Fibroblast of the aortic adventitia (primary cell): ENCODE results near the gene ZNF710. TPM values are rescaled to one million over a fixed set of nuclear protein-coding genes. Genes with fewer than 3 reads are reported as not detected.

Experiments
- DNase-seq: peaks from one replicate; pipeline ENCODE4 v3.0.0-alpha.2; 2010; ENCODE audit warnings: low read depth
- H3K4me3 ChIP-seq: 2 replicates; pipeline ENCODE4 v1.5.1; 2011; ENCODE audit warnings: low read depth, mild to moderate bottlenecking, control low read depth, low read length, moderate library complexity
- CTCF ChIP-seq: IDR thresholded peaks from 2 replicates; pipeline ENCODE4 v1.5.1; 2011; ENCODE audit warnings: mild to moderate bottlenecking, low read length, control low read depth, inconsistent platforms; ENCODE audit not compliant: insufficient read depth
- small RNA-seq: library from RNA; depleted of rRNA; stranded (forward); fragments of <200 nt; gene quantifications from one replicate; pipeline ENCODE3, GENCODE V24; 2012
- total RNA-seq: library from RNA; depleted of rRNA; stranded (reverse); fragments of >200 nt; gene quantifications from 2 replicates; pipeline ENCODE4 v1.2.3, GENCODE V29; 2012; ENCODE audit warnings: low replicate concordance

ZNF710 gene
- total RNA-seq, 1 donor: 8.7 TPM

GRCh38 chr15:90119367-90119766 lies 118.2 kb downstream of the ZNF710 start:
- TF ChIP-seq CTCF: no peak
- DNase-seq: no peak
- no peak overlapping the region for H3K4me3 ChIP-seq

GRCh38 chr15:90121086-90121485 lies 120.0 kb downstream of the ZNF710 start:
- TF ChIP-seq CTCF: no peak
- DNase-seq: no peak
- no peak overlapping the region for H3K4me3 ChIP-seq

DNA sequence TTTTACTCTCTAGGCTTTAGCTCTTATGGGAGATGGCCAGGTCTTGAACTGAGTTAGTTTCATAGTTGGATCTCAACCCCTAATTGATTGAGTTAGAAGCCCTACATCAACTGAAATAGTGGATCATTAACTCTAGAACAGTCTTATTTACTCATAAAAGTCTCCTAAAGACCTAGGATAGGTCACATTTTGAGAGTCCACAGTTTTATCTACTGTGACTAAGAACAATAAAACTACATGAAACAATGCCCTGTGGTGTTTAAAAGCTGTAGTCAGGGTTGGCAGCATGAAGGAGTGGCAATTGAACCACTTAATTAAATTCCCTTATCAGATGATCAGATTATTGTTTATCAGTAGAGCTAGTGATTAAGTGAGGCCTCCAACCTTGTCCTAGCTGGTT lies 123.4 kb downstream of the ZNF710 start:
- DNase-seq: no peak
- H3K4me3 ChIP-seq: no peak overlapping the region
- TF ChIP-seq CTCF: no peak

DNA sequence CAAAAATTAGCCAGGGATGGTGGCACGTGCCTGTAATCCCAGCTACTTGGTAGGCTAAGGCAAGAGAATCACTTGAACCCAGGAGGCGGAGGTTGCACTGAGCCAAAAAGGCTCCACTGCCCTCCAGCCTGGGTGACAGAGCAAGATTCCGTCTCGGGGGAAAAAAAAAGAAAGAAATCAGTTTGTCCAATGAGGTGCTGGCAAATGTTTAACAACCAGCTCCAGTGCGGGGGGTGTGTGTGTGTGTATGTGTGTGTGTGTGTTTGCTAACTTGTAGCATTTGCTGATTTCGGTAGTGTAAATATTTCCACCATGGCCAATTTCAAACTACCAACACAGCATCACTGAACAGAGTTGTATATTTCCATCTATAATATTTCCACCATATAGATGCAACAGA lies 124.9 kb downstream of the ZNF710 start:
- DNase-seq: no peak
- H3K4me3 ChIP-seq: no peak overlapping the region
- no peak for TF ChIP-seq CTCF

DNA sequence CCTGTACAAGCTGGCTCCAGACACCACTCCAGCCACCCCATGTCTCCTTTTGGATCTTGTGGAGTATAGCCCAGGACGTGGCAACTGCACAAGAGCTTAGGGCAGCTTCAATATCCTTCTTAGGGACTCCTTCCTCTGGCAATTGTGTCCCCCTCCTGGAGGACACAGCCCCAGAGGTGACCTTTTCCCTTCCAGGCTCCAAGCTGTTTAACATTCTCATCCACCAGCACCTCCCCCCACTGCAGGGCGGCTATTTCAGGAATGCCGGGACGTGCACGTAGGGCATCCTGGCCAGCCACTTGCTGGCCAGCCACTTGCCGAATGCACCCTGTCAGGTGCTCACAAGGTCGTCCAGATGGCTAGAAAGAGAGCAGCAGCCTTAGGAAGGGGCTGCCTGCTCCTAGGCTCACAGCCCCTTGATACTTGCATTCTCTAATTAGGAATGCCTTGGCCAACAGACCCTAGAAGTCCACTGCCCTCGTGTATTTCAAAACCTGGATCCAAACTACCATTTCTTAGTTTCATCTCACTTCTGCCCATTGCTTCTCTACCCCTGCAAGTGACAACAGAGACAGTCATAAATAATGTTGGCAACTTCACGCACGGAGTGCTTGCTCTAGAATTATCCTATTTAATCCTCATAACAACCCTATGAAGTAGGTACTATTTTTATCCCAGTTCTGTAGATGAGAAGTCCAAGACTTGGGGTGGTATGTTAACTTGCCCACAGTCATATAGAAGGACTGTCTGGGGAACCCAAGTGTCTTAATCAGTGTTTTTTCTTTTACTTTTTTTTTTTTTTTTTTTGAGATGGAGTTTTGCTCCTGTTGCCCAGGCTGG lies 125.7 kb downstream of the ZNF710 start:
- DNase-seq: no peak
- TF ChIP-seq CTCF: no peak
- H3K4me3 ChIP-seq: no peak overlapping the region

GRCh38 chr15:90130291-90130690 lies 129.2 kb downstream of the ZNF710 start:
- no peak for DNase-seq
- H3K4me3 ChIP-seq: no peak overlapping the region
- no peak for TF ChIP-seq CTCF

Small RNA genes lying within 50 kb of the gene (small RNA-seq; reads per million reads assigned to genes)
- gene MIR3174: 0.95 reads per million, percentile 31 among the genes with 10 or more reads in this experiment
- gene RF00066: not detected

Other genes with a start within 250 kb of the ZNF710 start
- 1.3 and 2.9 TPM in 2 replicates for gene MESP2, start 225.0 kb upstream of the ZNF710 start, total RNA-seq
- gene ANPEP, start 186.5 kb upstream of the ZNF710 start, total RNA-seq: 20.8 and 82.6 TPM in 2 replicates
- 63.5 and 90.8 TPM in 2 replicates for gene AP3S2, start 107.3 kb upstream of the ZNF710 start, total RNA-seq
- 17.6 and 23.0 TPM in 2 replicates for gene ARPIN, start 88.4 kb upstream of the ZNF710 start, total RNA-seq
- gene IDH2, start 101.1 kb downstream of the ZNF710 start, total RNA-seq: 14.3 and 28.6 TPM in 2 replicates
- gene SEMA4B, start 200.0 kb downstream of the ZNF710 start, total RNA-seq: 9.2 and 14.5 TPM in 2 replicates
- gene CIB1, start 232.6 kb downstream of the ZNF710 start, total RNA-seq: 12.8 and 32.3 TPM in 2 replicates
- gene GDPGP1, start 232.9 kb downstream of the ZNF710 start, total RNA-seq: 8.7 and 9.6 TPM in 2 replicates
- gene TTLL13, start 248.2 kb downstream of the ZNF710 start, total RNA-seq: 0.09 TPM in 1 of 2 replicates, not detected in the other